ENCODE data around the gene CKAP4. TPM values are rescaled to one million over a fixed set of nuclear protein-coding genes. Genes with fewer than 3 reads are reported as not detected.

Gene CKAP4
- total and polyA plus RNA-seq, 5 donors, result 24.8 to 53.7 (median 39.4) TPM

DNA sequence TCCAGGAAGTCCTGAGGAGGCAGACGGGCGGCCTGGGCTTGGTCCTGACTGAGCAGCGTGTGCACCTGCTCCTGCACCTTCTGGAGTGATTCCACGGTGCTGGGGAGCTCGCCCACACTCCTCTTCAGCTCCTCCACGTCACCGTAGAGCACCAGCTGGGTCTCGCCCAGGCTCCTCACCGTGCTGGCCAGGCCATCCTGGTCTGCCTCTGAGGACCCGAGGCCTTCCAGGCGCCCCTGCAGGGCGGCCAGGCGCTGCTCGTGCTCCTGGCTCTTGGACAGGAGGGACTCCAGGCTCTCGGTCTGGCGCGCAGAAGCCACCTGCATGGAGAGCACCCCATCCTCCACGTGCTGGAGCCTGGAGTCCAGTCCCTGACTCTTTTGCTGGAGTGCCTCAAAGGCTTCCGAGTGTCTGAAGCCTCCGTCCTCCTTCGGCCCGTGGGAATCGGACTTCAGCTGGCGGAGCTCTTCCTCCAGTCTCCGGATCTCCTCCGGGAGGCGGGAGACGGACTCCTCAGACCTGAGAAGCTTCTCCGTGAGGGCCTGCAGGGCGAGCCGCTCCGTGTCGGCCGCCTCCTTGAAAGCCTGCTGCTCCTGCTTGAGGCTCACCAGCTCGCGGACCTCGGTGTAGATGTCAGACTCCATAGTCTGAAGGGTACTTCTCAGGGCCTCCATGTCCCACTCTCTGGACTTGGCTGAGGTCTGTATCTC, 8.4 kb downstream of the CKAP4 start:
- intact Hi-C loops (cut with DNase I), result loop anchor here in 1 of 4 donors (10.0 kb wide), 1 partner anchor 105 kb away; no protein-coding TSS in a partner anchor
- Histone ChIP-seq H3K4me1 (ENCODE audit: control insufficient read depth, insufficient read depth, low read length) (peaks cover 5% of the 10 kb centered on the region), H3K27ac (ENCODE audit: low read length) (no peak overlapping the region), H3K27me3 (ENCODE audit: control insufficient read depth, insufficient read depth) (no peaks in the 10 kb centered on the region), H3K4me3 (ENCODE audit: low read length) (no peak overlapping the region), H3K9me3 (ENCODE audit: control insufficient read depth, low read length) (no peaks in the 10 kb centered on the region)
- ATAC-seq, result peak in 1 of 2 donors; percentile 37
- DNase-seq, result no peak
- WGBS, result 89% methylated on average over 37 of the region's 37 CpGs

DNA sequence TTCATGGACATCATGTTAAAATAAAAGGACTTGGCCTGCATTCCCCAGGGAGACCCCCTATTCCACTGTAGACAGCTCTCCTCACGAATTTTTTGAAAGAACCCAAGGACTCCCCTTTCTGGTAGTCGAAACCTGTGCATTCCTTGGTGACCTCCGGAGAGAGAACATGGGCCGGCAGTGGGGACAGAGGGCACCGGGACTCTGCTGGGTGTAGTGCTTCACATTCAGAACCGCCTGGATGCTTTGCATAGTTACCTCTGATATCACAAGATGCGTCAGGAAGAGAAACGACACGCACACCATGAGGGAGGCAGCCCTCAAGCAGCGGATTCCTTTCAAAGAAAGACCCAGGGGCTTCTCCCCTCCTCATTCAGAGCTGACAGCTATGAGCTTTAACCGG, 9.7 kb downstream of the CKAP4 start:
- 57% methylated on average over 11 of the region's 11 CpGs for WGBS
- Histone ChIP-seq H3K9me3 (ENCODE audit: control insufficient read depth, low read length) (no peaks in the 10 kb centered on the region), H3K27me3 (ENCODE audit: control insufficient read depth, insufficient read depth) (no peaks in the 10 kb centered on the region), H3K27ac (ENCODE audit: low read length) (peak overlapping the region; percentile 85), H3K4me1 (ENCODE audit: control insufficient read depth, insufficient read depth, low read length) (no peaks in the 10 kb centered on the region), H3K4me3 (ENCODE audit: low read length) (no peak overlapping the region)
- intact Hi-C loops (cut with DNase I), result loop anchor here in 1 of 4 donors (10.0 kb wide), 1 partner anchor 107 kb away; no protein-coding TSS in a partner anchor
- DNase-seq (no peak), ATAC-seq (peak; percentile 67 to 68)

GRCh38 chr12:106235770-106236169, 12.1 kb downstream of the CKAP4 start:
- no peak for DNase-seq
- H3K4me1 ChIP-seq (ENCODE audit: control insufficient read depth, insufficient read depth, low read length), result peaks cover 5% of the 10 kb centered on the region
- no peak for ATAC-seq
- H3K9me3 ChIP-seq (ENCODE audit: control insufficient read depth, low read length), result no peaks in the 10 kb centered on the region
- H3K27me3 ChIP-seq (ENCODE audit: control insufficient read depth, insufficient read depth), result no peaks in the 10 kb centered on the region
- H3K27ac ChIP-seq (ENCODE audit: low read length), result no peak overlapping the region
- H3K4me3 ChIP-seq (ENCODE audit: low read length), result no peak overlapping the region
- 87% methylated on average over 1 of the region's 1 CpG for WGBS
- intact Hi-C loops (cut with DNase I), result loop anchor here in 1 of 4 donors (10.0 kb wide), 1 partner anchor 109 kb away; no protein-coding TSS in a partner anchor

- no peaks in the 10 kb centered on the region for H3K9me3 ChIP-seq (ENCODE audit: control insufficient read depth, low read length)
- intact Hi-C loops (cut with DNase I), result loop anchor here in 2 of 4 donors (5.0 to 10.0 kb wide), 2 partner anchors 110 to 113 kb away; no protein-coding TSS in a partner anchor
- WGBS, result 83% methylated on average over 3 of the region's 3 CpGs
- H3K4me1 ChIP-seq (ENCODE audit: control insufficient read depth, insufficient read depth, low read length), result peaks cover 5% of the 10 kb centered on the region
- ATAC-seq (no peak), DNase-seq (no peak)
- H3K27ac ChIP-seq (ENCODE audit: low read length), result no peak overlapping the region
- H3K27me3 ChIP-seq (ENCODE audit: control insufficient read depth, insufficient read depth), result no peaks in the 10 kb centered on the region
- no peak overlapping the region for H3K4me3 ChIP-seq (ENCODE audit: low read length)
These were observed 13.4 kb downstream of the CKAP4 start for GRCh38 chr12:106234449-106234848.

- H3K27me3 ChIP-seq (ENCODE audit: control insufficient read depth, insufficient read depth), result no peaks in the 10 kb centered on the region
- DNase-seq (no peak), ATAC-seq (no peak)
- intact Hi-C loops (cut with DNase I), result loop anchor here in 2 of 4 donors (5.0 to 10.0 kb wide), 2 partner anchors 112 to 114 kb away; no protein-coding TSS in a partner anchor
- no peaks in the 10 kb centered on the region for H3K9me3 ChIP-seq (ENCODE audit: control insufficient read depth, low read length)
- WGBS, result 95% methylated on average over 26 of the region's 26 CpGs
- no peak overlapping the region for H3K4me3 ChIP-seq (ENCODE audit: low read length)
- peaks cover 5% of the 10 kb centered on the region for H3K4me1 ChIP-seq (ENCODE audit: control insufficient read depth, insufficient read depth, low read length)
- no peak overlapping the region for H3K27ac ChIP-seq (ENCODE audit: low read length)
These were observed 14.8 kb downstream of the CKAP4 start for GRCh38 chr12:106233011-106233410.

- no peak overlapping the region for H3K4me3 ChIP-seq (ENCODE audit: low read length)
- H3K9me3 ChIP-seq (ENCODE audit: control insufficient read depth, low read length), result no peaks in the 10 kb centered on the region
- 90% methylated on average over 12 of the region's 12 CpGs for WGBS
- no peaks in the 10 kb centered on the region for H3K27me3 ChIP-seq (ENCODE audit: control insufficient read depth, insufficient read depth)
- ATAC-seq (no peak), DNase-seq (no peak)
- no peak overlapping the region for H3K27ac ChIP-seq (ENCODE audit: low read length)
- intact Hi-C loops (cut with DNase I), result loop anchor here (5.0 to 10.0 kb wide), 6 partner anchors 53 to 814 kb away; partner anchors contain the start of gene POLR3B (in 2 of the 4)
- peaks cover 5% of the 10 kb centered on the region for H3K4me1 ChIP-seq (ENCODE audit: control insufficient read depth, insufficient read depth, low read length)
These were observed 18.7 kb downstream of the CKAP4 start for GRCh38 chr12:106229036-106229591.

DNA sequence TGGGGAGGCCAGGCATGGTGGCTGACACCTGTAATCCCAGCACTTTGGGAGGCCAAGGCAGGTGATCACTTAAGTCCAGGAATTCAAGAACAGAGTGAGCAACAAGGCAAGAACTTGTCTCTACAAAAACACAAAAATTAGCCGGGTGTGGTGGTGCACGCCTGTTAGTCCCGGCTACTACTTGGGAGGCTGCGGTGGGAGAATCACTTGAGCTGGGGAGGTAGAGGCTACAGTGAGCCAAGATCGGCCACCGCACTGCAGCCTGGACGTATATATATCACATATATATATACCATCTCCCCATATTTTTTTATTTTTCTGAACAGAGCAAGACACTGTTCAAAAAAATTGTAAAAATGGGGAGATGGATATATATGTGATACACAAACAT, 19.5 kb downstream of the CKAP4 start:
- ATAC-seq, result no peak
- no peaks in the 10 kb centered on the region for H3K27me3 ChIP-seq (ENCODE audit: control insufficient read depth, insufficient read depth)
- H3K4me3 ChIP-seq (ENCODE audit: low read length), result no peak overlapping the region
- intact Hi-C loops (cut with DNase I), result loop anchor here (5.0 to 10.0 kb wide), 6 partner anchors 54 to 814 kb away; partner anchors contain the start of gene POLR3B (in 2 of the 4)
- WGBS, result 96% methylated on average over 7 of the region's 7 CpGs
- H3K4me1 ChIP-seq (ENCODE audit: control insufficient read depth, insufficient read depth, low read length), result peaks cover 5% of the 10 kb centered on the region
- H3K27ac ChIP-seq (ENCODE audit: low read length), result no peak overlapping the region
- no peak for DNase-seq
- no peaks in the 10 kb centered on the region for H3K9me3 ChIP-seq (ENCODE audit: control insufficient read depth, low read length)

DNA sequence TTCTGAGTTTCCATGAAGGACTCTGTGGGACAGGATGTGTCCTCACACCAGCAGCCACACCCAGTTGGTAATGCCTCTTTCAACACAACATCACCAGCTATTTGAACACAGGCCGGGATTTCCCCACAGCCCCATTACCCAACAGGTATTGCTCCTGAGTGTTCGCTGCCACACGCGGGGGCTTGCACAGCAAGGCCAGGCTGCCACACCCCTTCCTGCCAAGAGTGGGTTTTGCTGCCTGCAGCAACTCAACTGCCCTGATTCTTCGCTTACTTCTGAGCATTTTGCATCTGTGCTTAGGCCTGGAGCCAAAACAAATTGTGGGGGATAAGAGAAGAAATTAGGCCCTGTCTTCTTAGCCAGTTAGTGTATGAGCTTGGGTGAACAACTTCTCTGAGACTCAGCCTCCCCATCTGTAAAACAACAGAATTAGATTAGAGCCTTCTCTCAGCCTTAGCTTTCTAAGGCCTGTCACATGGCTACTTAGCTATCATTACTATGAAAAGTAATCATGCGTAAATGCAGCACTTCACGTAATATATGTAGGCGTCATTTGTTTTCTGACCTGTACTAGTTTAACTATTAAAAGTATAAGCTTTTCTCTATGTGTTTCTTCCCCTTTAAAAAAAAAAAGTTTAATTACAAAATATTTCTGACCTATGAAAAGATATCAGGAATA, 20.0 kb downstream of the CKAP4 start:
- 75% methylated on average over 8 of the region's 8 CpGs for WGBS
- no peak overlapping the region for H3K27ac ChIP-seq (ENCODE audit: low read length)
- peaks cover 5% of the 10 kb centered on the region for H3K4me1 ChIP-seq (ENCODE audit: control insufficient read depth, insufficient read depth, low read length)
- no peak overlapping the region for H3K4me3 ChIP-seq (ENCODE audit: low read length)
- H3K9me3 ChIP-seq (ENCODE audit: control insufficient read depth, low read length), result no peaks in the 10 kb centered on the region
- intact Hi-C loops (cut with DNase I), result loop anchor here (5.0 to 10.0 kb wide), 6 partner anchors 55 to 813 kb away; partner anchors contain the start of gene POLR3B (in 2 of the 4)
- ATAC-seq, result peak in 1 of 2 donors; percentile 66
- DNase-seq, result peak in 1 of 3 donors; percentile 42
- no peaks in the 10 kb centered on the region for H3K27me3 ChIP-seq (ENCODE audit: control insufficient read depth, insufficient read depth)

DNA sequence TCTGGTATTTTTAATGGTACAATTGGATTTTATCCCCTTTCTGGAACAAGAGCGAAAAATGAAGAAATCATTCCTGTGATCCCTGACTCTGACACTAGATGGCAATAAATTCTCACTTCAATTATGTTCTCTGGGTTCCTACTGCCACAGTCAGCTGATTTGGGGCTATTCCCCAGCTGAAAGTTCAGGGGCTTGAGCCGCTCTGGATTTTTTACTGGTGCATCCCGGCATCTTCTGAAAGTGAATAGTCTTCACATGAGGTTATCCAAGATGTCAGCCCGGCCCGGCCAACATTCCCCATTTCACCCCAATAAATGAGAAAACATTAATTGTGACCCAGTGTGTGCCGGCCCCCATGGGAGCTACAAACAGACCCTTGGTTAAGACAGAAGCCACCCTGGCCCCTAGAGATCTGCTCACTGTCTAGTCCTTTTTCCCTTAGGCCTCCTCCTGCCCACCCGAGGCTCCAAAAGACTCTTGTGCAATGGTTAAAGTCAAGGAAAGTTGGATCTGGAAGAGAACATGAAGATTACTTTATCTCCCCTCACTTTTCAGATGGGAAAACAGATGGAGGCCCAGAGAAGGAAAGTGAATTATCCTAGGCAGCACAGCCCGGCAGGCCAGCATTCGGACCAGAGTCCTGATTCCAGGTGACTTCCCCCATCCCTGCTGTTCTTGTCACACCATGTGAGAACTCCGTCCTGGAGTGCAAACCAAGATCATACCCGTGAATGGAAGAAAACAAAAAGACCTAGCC, 20.8 kb downstream of the CKAP4 start:
- Histone ChIP-seq H3K27ac (ENCODE audit: low read length) (no peak overlapping the region), H3K4me1 (ENCODE audit: control insufficient read depth, insufficient read depth, low read length) (peaks cover 5% of the 10 kb centered on the region), H3K27me3 (ENCODE audit: control insufficient read depth, insufficient read depth) (no peaks in the 10 kb centered on the region), H3K4me3 (ENCODE audit: low read length) (no peak overlapping the region), H3K9me3 (ENCODE audit: control insufficient read depth, low read length) (no peaks in the 10 kb centered on the region)
- DNase-seq (peak in 1 of 3 donors; percentile 65), ATAC-seq (peak; percentile 53 to 60)
- WGBS, result 53% methylated on average over 11 of the region's 11 CpGs
- intact Hi-C loops (cut with DNase I), result loop anchor here (5.0 to 10.0 kb wide), 6 partner anchors 55 to 812 kb away; partner anchors contain the start of gene POLR3B (in 2 of the 4)

DNA sequence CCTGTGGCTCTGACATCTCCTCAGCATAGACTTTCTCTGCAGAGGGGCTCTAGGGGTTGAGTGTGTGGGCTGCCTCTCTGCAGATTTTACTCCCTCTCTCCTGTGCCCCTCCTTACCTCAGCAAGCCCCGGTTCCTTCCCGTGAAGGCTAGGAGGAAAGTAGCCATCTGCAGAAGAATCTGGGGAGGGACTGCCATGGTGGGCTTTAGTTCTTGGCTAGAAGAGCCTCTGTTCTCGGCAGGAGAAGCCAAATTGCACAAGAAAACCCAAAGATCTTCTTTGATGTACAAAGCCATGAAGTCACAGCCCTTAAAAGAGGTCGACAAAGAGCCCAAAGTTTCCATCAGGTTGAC, 23.5 kb downstream of the CKAP4 start:
- no peak overlapping the region for H3K4me3 ChIP-seq (ENCODE audit: low read length)
- no peak for DNase-seq
- H3K27ac ChIP-seq (ENCODE audit: low read length), result no peak overlapping the region
- intact Hi-C loops (cut with DNase I), result loop anchor here (5.0 to 10.0 kb wide), 5 partner anchors 60 to 810 kb away; partner anchors contain the start of gene POLR3B (in 1 of the 4)
- no peaks in the 10 kb centered on the region for H3K9me3 ChIP-seq (ENCODE audit: control insufficient read depth, low read length)
- whole genome bisulfite sequencing, result 35% methylated on average over 4 of the region's 4 CpGs
- H3K27me3 ChIP-seq (ENCODE audit: control insufficient read depth, insufficient read depth), result no peaks in the 10 kb centered on the region
- no peaks in the 10 kb centered on the region for H3K4me1 ChIP-seq (ENCODE audit: control insufficient read depth, insufficient read depth, low read length)
- ATAC-seq, result no peak
